Kidney epithelial cell (primary cell): Measurements from ENCODE around the gene OSTN. TPM values are rescaled to one million over a fixed set of nuclear protein-coding genes. Genes with fewer than 3 reads are reported as not detected.

Experiments
- DNase-seq: peaks from one replicate; pipeline ENCODE4 v3.0.0-alpha.2; 2010; ENCODE audit warnings: low read depth
- H3K27me3 ChIP-seq: 2 replicates; pipeline ENCODE4 v1.6.0; 2011; ENCODE audit warnings: low read length; ENCODE audit not compliant: control insufficient read depth, insufficient read depth
- H3K36me3 ChIP-seq: 2 replicates; pipeline ENCODE4 v1.5.1; 2011; ENCODE audit warnings: low read length; ENCODE audit not compliant: control insufficient read depth, insufficient read depth
- H3K4me3 ChIP-seq: 2 replicates; pipeline ENCODE4 v1.5.1; 2011; ENCODE audit warnings: low read depth, mild to moderate bottlenecking, control low read depth, low read length
- CTCF ChIP-seq: IDR thresholded peaks from 2 replicates; pipeline ENCODE4 v1.5.1; 2011; ENCODE audit warnings: mild to moderate bottlenecking, moderate library complexity, low read length, control low read depth, inconsistent platforms; ENCODE audit not compliant: insufficient read depth, poor library complexity, severe bottlenecking
- total RNA-seq: library from RNA; depleted of rRNA; stranded (reverse); fragments of >200 nt; gene quantifications from 2 replicates; pipeline ENCODE4 v1.2.3, GENCODE V29; 2015

Gene OSTN
- total RNA-seq, 1 donor from 2014 or later: 0.04 TPM

GRCh38 chr3:191301782-191302411 is 102.9 kb downstream of the OSTN start:
- no peak for TF ChIP-seq CTCF
- Histone ChIP-seq H3K27me3 (no peaks in the 10 kb centered on the region), H3K4me3 (no peak overlapping the region), H3K36me3 (no peaks in the 10 kb centered on the region)
- DNase-seq: no peak

- no peak for DNase-seq
- H3K27me3 ChIP-seq: no peaks in the 10 kb centered on the region
- H3K4me3 ChIP-seq: no peak overlapping the region
- no peak for TF ChIP-seq CTCF
- no peaks in the 10 kb centered on the region for H3K36me3 ChIP-seq
These were observed 103.4 kb downstream of the OSTN start for GRCh38 chr3:191302451-191302850.

DNA sequence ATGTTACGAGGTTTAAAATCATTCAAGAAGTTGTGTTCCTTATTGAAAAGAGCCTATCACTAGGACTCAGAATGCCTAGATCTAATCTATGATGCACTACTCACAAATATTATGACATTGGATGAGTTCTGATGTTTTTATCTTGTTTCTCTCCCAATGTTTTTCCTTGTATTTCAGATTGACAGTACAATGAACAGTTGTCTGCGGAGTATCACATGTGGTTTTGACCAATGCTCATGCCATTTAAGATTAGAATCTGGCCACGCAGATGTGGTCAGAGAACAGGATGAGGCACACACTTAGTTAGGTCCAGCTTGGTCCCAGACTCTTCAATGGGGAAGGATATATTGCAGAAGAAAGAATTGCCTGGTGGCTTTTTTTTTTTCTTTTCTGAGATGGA is 104.6 kb downstream of the OSTN start:
- no peaks in the 10 kb centered on the region for H3K36me3 ChIP-seq
- no peaks in the 10 kb centered on the region for H3K27me3 ChIP-seq
- DNase-seq: no peak
- no peak overlapping the region for H3K4me3 ChIP-seq
- no peak for TF ChIP-seq CTCF

DNA sequence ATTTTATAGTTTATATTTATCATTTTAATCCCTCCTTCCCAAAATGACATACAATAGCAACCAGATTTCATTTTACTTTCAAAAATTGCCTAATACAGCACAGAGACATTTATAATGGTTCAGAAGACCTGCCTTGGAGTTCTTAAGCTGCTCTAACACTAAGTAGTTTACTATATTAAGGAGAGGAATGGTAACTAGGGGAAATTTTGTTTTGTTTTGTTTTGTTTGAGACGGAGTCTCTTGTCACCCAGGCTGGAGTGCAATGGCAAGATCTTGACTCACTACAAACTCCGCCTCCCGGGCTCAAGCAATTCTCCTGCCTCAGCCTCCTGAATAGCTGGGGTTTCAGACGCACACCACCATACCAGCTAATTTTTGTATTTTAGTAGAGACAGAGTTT is 107.4 kb downstream of the OSTN start:
- no peaks in the 10 kb centered on the region for H3K36me3 ChIP-seq
- TF ChIP-seq CTCF: no peak
- H3K4me3 ChIP-seq: no peak overlapping the region
- no peaks in the 10 kb centered on the region for H3K27me3 ChIP-seq
- no peak for DNase-seq

GRCh38 chr3:191307341-191307740 is 108.3 kb downstream of the OSTN start:
- DNase-seq: no peak
- Histone ChIP-seq H3K36me3 (no peaks in the 10 kb centered on the region), H3K27me3 (no peaks in the 10 kb centered on the region), H3K4me3 (no peak overlapping the region)
- TF ChIP-seq CTCF: no peak

- H3K36me3 ChIP-seq: no peaks in the 10 kb centered on the region
- DNase-seq: no peak
- TF ChIP-seq CTCF: no peak
- no peak overlapping the region for H3K4me3 ChIP-seq
- no peaks in the 10 kb centered on the region for H3K27me3 ChIP-seq
These were observed 114.3 kb downstream of the OSTN start for GRCh38 chr3:191313296-191313695.
